OCI-LY3 (cell line): ENCODE data around the gene TRUB2.

ENCODE experiments used
- CTCF ChIP-seq: fragments of 200-600, 300-600 bp; sonication (generic); IDR thresholded peaks from 2 replicates; pipeline ENCODE4 v1.5.1; 2014; ENCODE audit warnings: antibody characterized with exemption, low read length, low read depth
- EZH2phosphoT487 ChIP-seq: fragments of 200-600 bp; shearing (Covaris generic); IDR thresholded peaks from 2 replicates; pipeline ENCODE4 v1.6.1; 2018; ENCODE audit warnings: antibody characterized with exemption, mixed run types, low read depth

DNA sequence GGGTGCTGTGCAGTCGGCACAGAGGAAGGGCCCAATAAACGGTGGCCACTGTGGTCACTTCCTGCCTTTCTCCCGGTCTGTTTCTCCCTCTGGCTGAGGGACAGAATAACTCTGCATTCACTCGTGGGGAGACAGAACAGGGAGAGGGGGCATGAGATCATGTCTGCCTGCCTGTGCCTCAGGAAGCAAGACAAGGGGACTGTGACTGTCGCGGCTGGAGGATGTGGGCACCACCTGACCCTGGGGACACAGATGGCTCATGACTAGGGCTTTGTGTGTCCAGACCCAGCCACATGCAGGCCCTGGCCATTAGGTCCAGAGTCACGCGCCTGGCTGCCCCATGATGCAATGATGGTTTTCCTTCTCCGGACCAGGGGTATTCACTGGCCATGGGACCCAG is 5.8 kb downstream of the TRUB2 start:
- TF ChIP-seq EZH2phosphoT487 = no peak
- no peak for TF ChIP-seq CTCF
